GM12878 (cell line): ENCODE results near the gene ARHGAP21. TPM values are rescaled to one million over a fixed set of nuclear protein-coding genes. Genes with fewer than 3 reads are reported as not detected.

Experiments
- ATAC-seq: fragments of 200-7000 bp; cut with Tn5 transposase; 3 replicates; pipeline ENCODE4 v1.9.1; 2020; ENCODE audit warnings: mild to moderate bottlenecking, moderate library complexity
- BruUV-seq: library from RNA; stranded (reverse); fragments of 400-500 nt; replicated peaks from 2 replicates; lab custom pipeline; 2021; lab: Mats Ljungman, UMichigan
- CTCF ChIA-PET: fragments of 300-600 bp; sonication (Branson Sonifier 250); formaldehyde crosslinking; extraction: SDS; loops from one replicate; lab custom pipeline; 2021; ENCODE audit warnings: inconsistent platforms; lab: Yijun Ruan, JAX
- POLR2A ChIA-PET: fragments of 350-600 bp; formaldehyde crosslinking; extraction: SDS; loops from one replicate; lab custom pipeline; 2021; ENCODE audit warnings: inconsistent platforms; lab: Charles Lee
- RAD21 ChIA-PET: fragments of 300-600 bp; sonication (Branson Sonifier 250); formaldehyde crosslinking; loops from one replicate; lab custom pipeline; 2023; ENCODE audit warnings: antibody characterized with exemption; ENCODE audit not compliant: unreplicated experiment; lab: Charles Lee
- SMC1A ChIA-PET: fragments of 300-600 bp; sonication (Branson Sonifier 250); formaldehyde crosslinking; loops from one replicate; lab custom pipeline; 2023; ENCODE audit not compliant: unreplicated experiment, uncharacterized antibody; lab: Charles Lee
- DNase-seq: peaks from one replicate; pipeline ENCODE4 v3.0.0-alpha.2; 2011; ENCODE audit warnings: low read depth, low spot score
- FAIRE-seq: peaks from 3 replicates; lab custom pipeline; 2011; peaks lifted over from hg19 to GRCh38; lab: Jason Lieb, UNC
- H2AFZ ChIP-seq: 2 replicates; pipeline ENCODE4 v1.6.0; 2011; ENCODE audit warnings: low read depth, low read length, control low read depth; ENCODE audit not compliant: control insufficient read depth
- H3K27ac ChIP-seq: 2 replicates; pipeline ENCODE4 v1.5.1; 2011; ENCODE audit warnings: control low read depth; ENCODE audit not compliant: control insufficient read depth, insufficient read depth
- H3K27me3 ChIP-seq, 2 experiments: replicated peaks in 1 of 2; 2 replicates each; pipeline versions ENCODE4 v1.6.0 to v1.6.1; 2011; ENCODE audit warnings: low read length in 1 of 2; ENCODE audit not compliant: control insufficient read depth in 2 of 2, insufficient read depth in 2 of 2
- H3K36me3 ChIP-seq, 2 experiments: 2 replicates each; pipeline ENCODE4 v1.5.1; 2011; ENCODE audit warnings: low read length in 1 of 2; ENCODE audit not compliant: control insufficient read depth in 2 of 2, insufficient read depth in 2 of 2
- H3K4me1 ChIP-seq: 2 replicates; pipeline ENCODE4 v1.6.1; 2011; ENCODE audit warnings: mild to moderate bottlenecking, low read length, moderate library complexity, mixed read lengths; ENCODE audit not compliant: control insufficient read depth, insufficient read depth
- H3K4me2 ChIP-seq: 2 replicates; pipeline ENCODE4 v1.6.0; 2011; ENCODE audit warnings: control low read depth; ENCODE audit not compliant: control insufficient read depth, insufficient read depth
- H3K4me3 ChIP-seq: fragments of 200-600 bp; sonication (generic); 2 replicates; pipeline ENCODE4 v1.5.1; 2016
- H3K79me2 ChIP-seq: 2 replicates; pipeline ENCODE4 v1.6.0; 2011; ENCODE audit warnings: low read length; ENCODE audit not compliant: control insufficient read depth, insufficient read depth
- H3K9ac ChIP-seq: 2 replicates; pipeline ENCODE4 v1.8.0; 2011; ENCODE audit warnings: low read length, control low read depth, mixed read lengths; ENCODE audit not compliant: control insufficient read depth, insufficient read depth
- H3K9me3 ChIP-seq: replicated peaks from 3 replicates; pipeline ENCODE4 v1.5.1; 2011; ENCODE audit warnings: mild to moderate bottlenecking, low read length; ENCODE audit not compliant: control insufficient read depth, insufficient read depth
- H4K20me1 ChIP-seq: 2 replicates; pipeline ENCODE4 v1.6.0; 2011; ENCODE audit not compliant: control insufficient read depth, insufficient read depth
- CBX5 ChIP-seq: sonication (generic); IDR thresholded peaks from 2 replicates; pipeline ENCODE4 v1.6.1; 2016; ENCODE audit warnings: low read depth, moderate library complexity, mild to moderate bottlenecking, inconsistent platforms
- CHD4 ChIP-seq: fragments of 200-600 bp; sonication (generic); IDR thresholded peaks from 2 replicates; pipeline ENCODE4 v1.6.1; 2016; ENCODE audit warnings: mild to moderate bottlenecking
- E4F1 ChIP-seq: fragments of 450-650 bp; IDR thresholded peaks from 2 replicates; pipeline ENCODE4 v1.6.1; 2018; ENCODE audit warnings: borderline replicate concordance, mild to moderate bottlenecking; ENCODE audit not compliant: partially characterized antibody
- EP300 ChIP-seq, 2 experiments: fragments of 150-350 bp in 1 of 2; IDR thresholded peaks; 2 replicates each; pipeline ENCODE4 v1.6.1; 2011 to 2012; ENCODE audit warnings: low read depth in 2 of 2, low read length in 2 of 2, borderline replicate concordance in 1 of 2, improper control_type of control experiment in 1 of 2, inconsistent platforms in 1 of 2; ENCODE audit not compliant: control insufficient read depth in 1 of 2
- FOXK2 ChIP-seq: fragments of 450-650 bp; IDR thresholded peaks from 2 replicates; pipeline ENCODE4 v1.6.1; 2017; ENCODE audit warnings: mild to moderate bottlenecking, moderate library complexity
- MYB ChIP-seq: fragments of 150-350 bp; IDR thresholded peaks from 2 replicates; pipeline ENCODE4 v1.6.1; 2014; ENCODE audit warnings: mild to moderate bottlenecking, low read depth, low read length, borderline replicate concordance
- NFYA ChIP-seq: IDR thresholded peaks from 2 replicates; pipeline ENCODE4 v1.6.1; 2011; ENCODE audit warnings: low read depth, mild to moderate bottlenecking, low read length, improper control_type of control experiment, borderline replicate concordance
- PAX5 ChIP-seq: IDR thresholded peaks from 2 replicates; pipeline ENCODE4 v1.6.1; 2011; ENCODE audit warnings: low read depth, low read length, borderline replicate concordance
- RUNX3 ChIP-seq: IDR thresholded peaks from 2 replicates; pipeline ENCODE4 v1.6.1; 2012; ENCODE audit warnings: low read length, inconsistent platforms
- SMC3 ChIP-seq: IDR thresholded peaks from 2 replicates; pipeline ENCODE4 v1.6.1; 2011; ENCODE audit warnings: low read length, improper control_type of control experiment, borderline replicate concordance
- TCF3 ChIP-seq: IDR thresholded peaks from 2 replicates; pipeline ENCODE4 v1.6.1; 2012; ENCODE audit warnings: low read depth, mild to moderate bottlenecking, low read length, borderline replicate concordance; ENCODE audit not compliant: insufficient read depth
- ZNF24 ChIP-seq: fragments of 450-650 bp; IDR thresholded peaks from 2 replicates; pipeline ENCODE4 v1.6.1; 2017; ENCODE audit warnings: antibody characterized with exemption, mild to moderate bottlenecking
- ZSCAN29 ChIP-seq: fragments of 450-650 bp; IDR thresholded peaks from 2 replicates; pipeline ENCODE4 v1.6.1; 2017; ENCODE audit warnings: mild to moderate bottlenecking, moderate library complexity
- WGBS: methylation state at CpG from one replicate; pipeline ENCODE4 v1.1.6; 2016; ENCODE audit warnings: low lambda C conversion rate; ENCODE audit not compliant: insufficient replicate concordance, insufficient coverage; ENCODE audit errors: missing lambda C conversion rate; 5-methylcytosine and 5-hydroxymethylcytosine counted together
- in situ Hi-C: fragments of 300-500 bp; cut with MboI; formaldehyde crosslinking; loops from 9 replicates; pipeline ENCODE4 v1.14.3; 2018; ENCODE audit warnings: mixed read lengths
- intact Hi-C: fragments of 100-400 bp; cut with micrococcal nuclease; formaldehyde crosslinking; loops from one replicate; pipeline ENCODE4 v1.14.2; 2022; ENCODE audit not compliant: unreplicated experiment
- polyA plus RNA-seq, 11 experiments: library from polyadenylated mRNA; depleted of rRNA in 4 of 11; unstranded in 6 of 11; stranded (reverse) in 5 of 11; fragments of >200 nt; fragmentation: Nextera tagmentation in 4 of 11; fragmentation: Illumina TruSeq in 1 of 11; extraction: Ambion mirVana in 4 of 11; extraction: Trizol in 1 of 11; gene quantifications; 1 replicate in 1 of 11; 2 replicates in 10 of 11; pipeline versions ENCODE4 v1.2.1 to v1.2.3, GENCODE V29; 2011 to 2016; ENCODE audit warnings: inconsistent platforms in 2 of 11, missing spikeins in 2 of 11, low read depth in 1 of 11
- total RNA-seq, 4 experiments: library from RNA; depleted of rRNA in 3 of 4; stranded (reverse); fragments of >200 nt in 3 of 4; fragmentation: Illumina TruSeq in 1 of 4; extraction: Trizol in 1 of 4; gene quantifications; 2 replicates each; pipeline versions ENCODE4 v1.2.1 to v1.2.3, GENCODE V29; 2013 to 2021

The ARHGAP21 gene
- total and polyA plus RNA-seq, 10 of the 15 experiments (the other 5 are each of a cell fraction or from before 2014, with no cell fraction given): 11.7 to 103 (median 37.6) TPM

GRCh38 chr10:24706479-24707118 is 17.1 kb downstream of the ARHGAP21 start:
- Histone ChIP-seq H3K79me2 (peaks cover 3% of the 10 kb centered on the region), H3K27ac (no peak overlapping the region), H3K4me3 (no peak overlapping the region), H3K4me1 (peaks cover 9% of the 10 kb centered on the region; the same call in 1 of the 2 replicates), H3K9ac (no peak overlapping the region), H2AFZ (no peak overlapping the region), H3K9me3 (no peaks in the 10 kb centered on the region), H3K36me3 (no peaks in the 10 kb centered on the region), H3K4me2 (peak overlapping the region; percentile 21; the same call in 1 of the 2 replicates), H3K27me3 (no peaks in the 10 kb centered on the region), H4K20me1 (no peaks in the 10 kb centered on the region)
- in situ Hi-C loops: no loop called here
- ChIA-PET POLR2A (interaction anchor here (0.7 to 4.3 kb wide), 10 partner anchors 9 to 84 kb away, joined by 3 to 16 read pairs (median 6); partner anchors contain the start of gene ARHGAP21), RAD21 (interaction anchor here (0.8 to 2.6 kb wide), 19 partner anchors 8 to 283 kb away, joined by 3 to 11 read pairs (median 4); partner anchors contain the start of gene ARHGAP21), CTCF (interaction anchor here (0.6 to 3.2 kb wide), 12 partner anchors 12 to 373 kb away, joined by 3 to 13 read pairs (median 4); partner anchors contain the start of genes ARHGAP21 and PRTFDC1), SMC1A (interaction anchor here (0.9 to 5.1 kb wide), 23 partner anchors 8 to 375 kb away, joined by 3 to 40 read pairs (median 6); partner anchors contain the start of genes ARHGAP21 and PRTFDC1)
- 31% methylated on average over 7 of the region's 7 CpGs for WGBS
- peak; percentile 13; the same call in 1 of the 2 replicates for TF ChIP-seq RUNX3
- no peak for TF ChIP-seq CBX5
- FAIRE-seq: no peak
- DNase-seq: no peak
- no TSS peak for BruUV-seq
- ATAC-seq: peak; percentile 81
- intact Hi-C loops: loop anchor here (2.0 kb wide), 1 partner anchor 14 kb away; no protein-coding TSS in a partner anchor

- FAIRE-seq (no peak), DNase-seq (no peak), ATAC-seq (no peak)
- Histone ChIP-seq H3K36me3 (peaks cover 0 to 3% of the 10 kb centered on the region in 2 experiments; a peak in 2 of 4 replicates), H3K27ac (no peak overlapping the region), H3K4me3 (no peak overlapping the region), H4K20me1 (no peaks in the 10 kb centered on the region), H3K9ac (no peak overlapping the region), H3K4me2 (no peak overlapping the region), H3K27me3 (no peaks in the 10 kb centered on the region), H2AFZ (no peak overlapping the region), H3K9me3 (no peaks in the 10 kb centered on the region), H3K4me1 (peaks cover 13% of the 10 kb centered on the region), H3K79me2 (peaks cover 3% of the 10 kb centered on the region)
- SMC1A ChIA-PET: interaction anchor here (1.2 to 5.1 kb wide), 2 partner anchors 10 to 31 kb away, joined by 3 to 40 read pairs; no protein-coding TSS in a partner anchor
- in situ Hi-C loops (no loop called here), intact Hi-C loops (loop anchor here (5.0 kb wide), 1 partner anchor 51 kb away; no protein-coding TSS in a partner anchor)
- CTCF ChIA-PET: no interaction called here
- RAD21 ChIA-PET: interaction anchor here (1.2 kb wide), 1 partner anchor 57 kb away, joined by 3 read pairs; no protein-coding TSS in a partner anchor
- POLR2A ChIA-PET: interaction anchor here (0.6 kb wide), 2 partner anchors 29 to 44 kb away, joined by 3 read pairs; no protein-coding TSS in a partner anchor
- BruUV-seq: no TSS peak
- 93% methylated on average over 5 of the region's 5 CpGs for WGBS
- TF ChIP-seq NFYA (no peak), ZNF24 (no peak), E4F1 (no peak), CHD4 (no peak), TCF3 (no peak), PAX5 (no peak), MYB (no peak), ZSCAN29 (no peak), EP300 (IDR thresholded peaks at IDR 0.05; ENCODE audit: borderline replicate concordance in 1 of 2, control insufficient read depth in 1 of 2, low read depth in 2 of 2, low read length in 2 of 2) (no peak), FOXK2 (no peak), SMC3 (no peak)
These were observed 20.0 kb downstream of the ARHGAP21 start for GRCh38 chr10:24703700-24704099.
